Measurements from ENCODE around the gene PLCB3.

PLCB3 gene

GRCh38 chr11:64252003-64252872 is 908 bp downstream of the PLCB3 start:
- H2AK5ac ChIP-seq (ENCODE audit: low read length): peak overlapping the region; percentile 59
- peak overlapping the region; percentile 82 for H3K4me3 ChIP-seq (ENCODE audit: low read length)
- H3K36me3 ChIP-seq (ENCODE audit: control insufficient read depth, insufficient read depth, low read length): peaks cover 5% of the 10 kb centered on the region
- H3K27me3 ChIP-seq (ENCODE audit: insufficient read depth, low read length, poor library complexity): no peaks in the 10 kb centered on the region
- peak; percentile 54 for DNase-seq
- peak overlapping the region; percentile 57 for H3K23ac ChIP-seq (ENCODE audit: low read length)
- no peak overlapping the region for H2BK5ac ChIP-seq (ENCODE audit: low read length)
- H3K79me2 ChIP-seq (ENCODE audit: control insufficient read depth, insufficient read depth, low read length): peaks cover 12% of the 10 kb centered on the region
- peak overlapping the region; percentile 94 for H3K56ac ChIP-seq (ENCODE audit: low read length)
- no peak overlapping the region for H2BK120ac ChIP-seq (ENCODE audit: low read depth, low read length)
- H3K27ac ChIP-seq (ENCODE audit: low read depth, low read length): no peak overlapping the region
- H3K4me1 ChIP-seq (ENCODE audit: control insufficient read depth, low read depth, low read length): peaks cover 12% of the 10 kb centered on the region
- H2BK15ac ChIP-seq (replicated peaks; ENCODE audit: low read depth): no peak overlapping the region
- H3K18ac ChIP-seq (ENCODE audit: low read length): peak overlapping the region; percentile 16
- peak overlapping the region; percentile 82 for H3K4me2 ChIP-seq (ENCODE audit: low read length)
- no peak overlapping the region for H4K8ac ChIP-seq (ENCODE audit: low read depth, low read length)
- H3K4ac ChIP-seq (ENCODE audit: low read depth, low read length): peak overlapping the region; percentile 21
- no peak overlapping the region for H4K5ac ChIP-seq (ENCODE audit: low read length)
- H3K9ac ChIP-seq (ENCODE audit: low read length): peak overlapping the region; percentile 95
- WGBS (ENCODE audit: extremely low coverage, insufficient coverage, low lambda C conversion rate): no CpG with 5 or more reads among the region's 23 CpGs
- peaks cover 13% of the 10 kb centered on the region for H3K79me1 ChIP-seq (ENCODE audit: low read length)

- no peak overlapping the region for H3K18ac ChIP-seq (ENCODE audit: low read length)
- no peaks in the 10 kb centered on the region for H3K27me3 ChIP-seq (ENCODE audit: insufficient read depth, low read length, poor library complexity)
- WGBS (ENCODE audit: extremely low coverage, insufficient coverage, low lambda C conversion rate): no CpG with 5 or more reads among the region's 8 CpGs
- H2AK5ac ChIP-seq (ENCODE audit: low read length): no peak overlapping the region
- H3K4ac ChIP-seq (ENCODE audit: low read depth, low read length): no peak overlapping the region
- H3K23ac ChIP-seq (ENCODE audit: low read length): no peak overlapping the region
- no peak overlapping the region for H3K9ac ChIP-seq (ENCODE audit: low read length)
- H3K56ac ChIP-seq (ENCODE audit: low read length): peak overlapping the region; percentile 38
- H3K36me3 ChIP-seq (ENCODE audit: control insufficient read depth, insufficient read depth, low read length): peaks cover 5% of the 10 kb centered on the region
- no peak overlapping the region for H3K4me2 ChIP-seq (ENCODE audit: low read length)
- H3K79me2 ChIP-seq (ENCODE audit: control insufficient read depth, insufficient read depth, low read length): peaks cover 12% of the 10 kb centered on the region
- H2BK120ac ChIP-seq (ENCODE audit: low read depth, low read length): no peak overlapping the region
- H2BK15ac ChIP-seq (replicated peaks; ENCODE audit: low read depth): no peak overlapping the region
- H3K27ac ChIP-seq (ENCODE audit: low read depth, low read length): no peak overlapping the region
- H3K79me1 ChIP-seq (ENCODE audit: low read length): peaks cover 13% of the 10 kb centered on the region
- no peak for DNase-seq
- no peak overlapping the region for H4K5ac ChIP-seq (ENCODE audit: low read length)
- H3K4me3 ChIP-seq (ENCODE audit: low read length): no peak overlapping the region
- no peak overlapping the region for H2BK5ac ChIP-seq (ENCODE audit: low read length)
- no peak overlapping the region for H4K8ac ChIP-seq (ENCODE audit: low read depth, low read length)
- H3K4me1 ChIP-seq (ENCODE audit: control insufficient read depth, low read depth, low read length): peaks cover 10% of the 10 kb centered on the region
Observed at GRCh38 chr11:64253043-64253442, 1.7 kb downstream of the PLCB3 start.

GRCh38 chr11:64253481-64253880 is 2.2 kb downstream of the PLCB3 start:
- no peak overlapping the region for H3K4ac ChIP-seq (ENCODE audit: low read depth, low read length)
- WGBS (ENCODE audit: extremely low coverage, insufficient coverage, low lambda C conversion rate): no CpG with 5 or more reads among the region's 5 CpGs
- no peak for DNase-seq

DNA sequence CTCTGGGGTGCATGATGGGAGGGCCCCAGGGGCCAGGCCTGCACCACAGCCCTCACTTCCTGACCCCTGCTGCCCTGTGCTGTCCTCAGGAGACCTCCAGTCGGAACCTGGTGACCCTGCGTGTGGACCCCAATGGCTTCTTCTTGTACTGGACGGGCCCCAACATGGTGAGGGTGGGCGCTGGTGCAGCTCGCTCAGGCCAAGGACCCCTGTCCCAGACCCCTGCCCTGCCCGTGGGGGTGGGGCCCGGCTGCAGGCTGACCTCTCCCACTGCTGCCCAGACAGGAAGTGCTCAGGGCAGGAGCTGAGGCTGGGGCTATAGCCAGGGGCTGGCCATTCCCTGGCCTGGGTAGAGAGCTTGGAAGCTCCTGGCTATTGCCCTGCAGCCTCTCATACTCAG is 3.0 kb downstream of the PLCB3 start:
- Histone ChIP-seq H3K18ac (ENCODE audit: low read length) (no peak overlapping the region), H4K8ac (ENCODE audit: low read depth, low read length) (no peak overlapping the region), H3K27ac (ENCODE audit: low read depth, low read length) (no peak overlapping the region), H3K56ac (ENCODE audit: low read length) (no peak overlapping the region), H2BK120ac (ENCODE audit: low read depth, low read length) (no peak overlapping the region), H3K4me2 (ENCODE audit: low read length) (no peak overlapping the region), H3K27me3 (ENCODE audit: insufficient read depth, low read length, poor library complexity) (no peaks in the 10 kb centered on the region), H2BK15ac (replicated peaks; ENCODE audit: low read depth) (no peak overlapping the region), H3K79me1 (ENCODE audit: low read length) (peaks cover 13% of the 10 kb centered on the region), H3K4me3 (ENCODE audit: low read length) (no peak overlapping the region), H3K4ac (ENCODE audit: low read depth, low read length) (no peak overlapping the region), H4K5ac (ENCODE audit: low read length) (no peak overlapping the region), H3K9ac (ENCODE audit: low read length) (no peak overlapping the region), H3K23ac (ENCODE audit: low read length) (no peak overlapping the region), H2BK5ac (ENCODE audit: low read length) (no peak overlapping the region), H2AK5ac (ENCODE audit: low read length) (no peak overlapping the region), H3K4me1 (ENCODE audit: control insufficient read depth, low read depth, low read length) (peaks cover 3% of the 10 kb centered on the region), H3K36me3 (ENCODE audit: control insufficient read depth, insufficient read depth, low read length) (peaks cover 8% of the 10 kb centered on the region), H3K79me2 (ENCODE audit: control insufficient read depth, insufficient read depth, low read length) (peaks cover 12% of the 10 kb centered on the region)
- DNase-seq: no peak
- WGBS (ENCODE audit: extremely low coverage, insufficient coverage, low lambda C conversion rate): no CpG with 5 or more reads among the region's 7 CpGs

More at GRCh38 chr11:64253481-64253880, 2.2 kb downstream of the PLCB3 start:
- H3K4me2 ChIP-seq (ENCODE audit: low read length): no peak overlapping the region
- no peak overlapping the region for H3K4me3 ChIP-seq (ENCODE audit: low read length)
- H2BK5ac ChIP-seq (ENCODE audit: low read length): no peak overlapping the region
- H3K27me3 ChIP-seq (ENCODE audit: insufficient read depth, low read length, poor library complexity): no peaks in the 10 kb centered on the region
- no peak overlapping the region for H2BK120ac ChIP-seq (ENCODE audit: low read depth, low read length)
- H3K79me1 ChIP-seq (ENCODE audit: low read length): peaks cover 13% of the 10 kb centered on the region
- peaks cover 5% of the 10 kb centered on the region for H3K4me1 ChIP-seq (ENCODE audit: control insufficient read depth, low read depth, low read length)
- no peak overlapping the region for H3K27ac ChIP-seq (ENCODE audit: low read depth, low read length)
- peaks cover 12% of the 10 kb centered on the region for H3K79me2 ChIP-seq (ENCODE audit: control insufficient read depth, insufficient read depth, low read length)
- no peak overlapping the region for H4K8ac ChIP-seq (ENCODE audit: low read depth, low read length)
- H3K56ac ChIP-seq (ENCODE audit: low read length): no peak overlapping the region
- no peak overlapping the region for H2BK15ac ChIP-seq (replicated peaks; ENCODE audit: low read depth)
- H2AK5ac ChIP-seq (ENCODE audit: low read length): no peak overlapping the region
- H3K23ac ChIP-seq (ENCODE audit: low read length): no peak overlapping the region
- H4K5ac ChIP-seq (ENCODE audit: low read length): no peak overlapping the region
- no peak overlapping the region for H3K18ac ChIP-seq (ENCODE audit: low read length)
- H3K36me3 ChIP-seq (ENCODE audit: control insufficient read depth, insufficient read depth, low read length): peaks cover 7% of the 10 kb centered on the region
- no peak overlapping the region for H3K9ac ChIP-seq (ENCODE audit: low read length)

DNA sequence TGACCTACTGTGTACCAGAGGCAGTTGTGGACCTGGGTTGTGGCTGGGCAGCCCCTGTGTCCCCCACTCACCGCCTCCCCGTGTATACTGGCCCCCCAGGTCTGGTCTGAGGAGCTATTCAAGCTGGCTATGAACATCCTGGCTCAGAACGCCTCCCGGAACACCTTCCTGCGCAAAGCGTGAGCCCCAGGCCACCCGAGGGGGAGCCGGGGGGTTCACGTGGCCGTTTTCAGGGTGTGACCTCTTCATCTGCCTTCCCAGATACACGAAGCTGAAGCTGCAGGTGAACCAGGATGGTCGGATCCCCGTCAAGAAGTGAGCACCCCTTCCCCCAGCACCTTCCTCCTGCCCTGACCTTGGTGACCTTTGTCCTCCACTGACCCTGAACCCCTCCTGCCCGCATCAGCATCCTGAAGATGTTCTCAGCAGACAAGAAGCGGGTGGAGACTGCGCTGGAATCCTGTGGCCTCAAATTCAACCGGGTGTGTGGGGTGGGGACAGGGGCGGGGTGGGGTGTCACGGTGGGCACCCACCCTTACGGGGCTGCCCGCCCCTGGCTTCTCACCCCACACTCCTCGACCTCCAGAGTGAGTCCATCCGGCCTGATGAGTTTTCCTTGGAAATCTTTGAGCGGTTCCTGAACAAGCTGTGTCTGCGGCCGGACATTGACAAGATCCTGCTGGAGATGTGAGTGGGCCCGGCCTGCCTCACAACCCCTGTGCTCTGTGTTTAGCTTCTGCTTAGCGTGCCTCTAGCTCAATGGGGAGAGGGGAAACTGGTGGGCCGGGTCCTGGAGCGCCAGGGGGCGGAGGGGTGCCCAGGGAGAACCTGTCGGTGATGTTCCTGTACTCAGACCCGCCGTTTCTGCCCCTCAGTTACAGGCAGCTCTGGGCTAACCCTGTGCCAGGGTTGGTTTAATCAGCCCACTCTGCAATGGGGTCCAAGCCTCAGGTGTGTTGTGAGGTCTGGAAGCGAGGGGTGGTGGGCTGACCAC is 4.1 kb downstream of the PLCB3 start:
- Histone ChIP-seq H3K27me3 (ENCODE audit: insufficient read depth, low read length, poor library complexity) (no peaks in the 10 kb centered on the region), H3K4me1 (ENCODE audit: control insufficient read depth, low read depth, low read length) (no peaks in the 10 kb centered on the region), H4K8ac (ENCODE audit: low read depth, low read length) (no peak overlapping the region), H2BK5ac (ENCODE audit: low read length) (no peak overlapping the region), H3K27ac (ENCODE audit: low read depth, low read length) (no peak overlapping the region), H2AK5ac (ENCODE audit: low read length) (no peak overlapping the region), H3K9ac (ENCODE audit: low read length) (no peak overlapping the region), H3K79me2 (ENCODE audit: control insufficient read depth, insufficient read depth, low read length) (peaks cover 12% of the 10 kb centered on the region), H3K36me3 (ENCODE audit: control insufficient read depth, insufficient read depth, low read length) (peaks cover 8% of the 10 kb centered on the region), H2BK15ac (replicated peaks; ENCODE audit: low read depth) (no peak overlapping the region), H2BK120ac (ENCODE audit: low read depth, low read length) (no peak overlapping the region), H4K5ac (ENCODE audit: low read length) (no peak overlapping the region), H3K4me3 (ENCODE audit: low read length) (no peak overlapping the region), H3K4me2 (ENCODE audit: low read length) (no peak overlapping the region), H3K56ac (ENCODE audit: low read length) (no peak overlapping the region), H3K4ac (ENCODE audit: low read depth, low read length) (no peak overlapping the region), H3K79me1 (ENCODE audit: low read length) (peaks cover 13% of the 10 kb centered on the region), H3K23ac (ENCODE audit: low read length) (no peak overlapping the region), H3K18ac (ENCODE audit: low read length) (no peak overlapping the region)
- DNase-seq: no peak
- WGBS (ENCODE audit: extremely low coverage, insufficient coverage, low lambda C conversion rate): no CpG with 5 or more reads among the region's 35 CpGs
